ENCODE results near the gene NEURL1B.

GRCh38 chr5:172630082-172630481 is 11.0 kb upstream of the NEURL1B start:
- TF ChIP-seq EZH2 (IDR thresholded peaks at IDR 0.05; ENCODE audit: borderline replicate concordance, insufficient read depth, low read depth, low read length, poor library complexity, severe bottlenecking) (no peak), CTCF (IDR thresholded peaks at IDR 0.05) (no peak)

Measured in B cell (primary cell).